Nephron (organoid): ENCODE measurements around the gene OLFM2.
"Not testable (repeated sequence)": the region's sequence is repeated elsewhere in the genome, so short reads cannot be mapped to it uniquely, and the experiment has no call there.

Experiments used
- H3K27ac Mint-ChIP-seq, 3 experiments: 2 replicates each; pipeline ENCODE4 v1.8.0; 2020; ENCODE audit warnings: mixed read lengths in 3 of 3, mild to moderate bottlenecking in 2 of 3, moderate library complexity in 1 of 3
- H3K27me3 Mint-ChIP-seq: 2 replicates; pipeline ENCODE4 v1.8.0; 2021; ENCODE audit warnings: low read depth, mild to moderate bottlenecking, moderate library complexity, mixed read lengths
- H3K36me3 Mint-ChIP-seq: 2 replicates; pipeline ENCODE4 v1.8.0; 2020; ENCODE audit warnings: low read depth, mixed read lengths
- H3K4me1 Mint-ChIP-seq: 2 replicates; pipeline ENCODE4 v1.8.0; 2020; ENCODE audit warnings: mixed read lengths
- H3K4me3 Mint-ChIP-seq, 3 experiments: 2 replicates each; pipeline ENCODE4 v1.8.0; 2020; ENCODE audit warnings: mild to moderate bottlenecking in 3 of 3, mixed read lengths in 3 of 3, moderate library complexity in 2 of 3
- H3K9me3 Mint-ChIP-seq: 2 replicates; pipeline ENCODE4 v1.8.0; 2020; ENCODE audit warnings: mixed read lengths
- TF ChIP-seq, protein P1 (sequence below), 3 experiments: fragments of 200-600 bp; sonication (generic); IDR thresholded peaks; one replicate each; pipeline ENCODE4 v1.5.0; 2021; ENCODE audit warnings: antibody characterized with exemption in 3 of 3; ENCODE audit not compliant: unreplicated experiment in 3 of 3

The OLFM2 gene

DNA sequence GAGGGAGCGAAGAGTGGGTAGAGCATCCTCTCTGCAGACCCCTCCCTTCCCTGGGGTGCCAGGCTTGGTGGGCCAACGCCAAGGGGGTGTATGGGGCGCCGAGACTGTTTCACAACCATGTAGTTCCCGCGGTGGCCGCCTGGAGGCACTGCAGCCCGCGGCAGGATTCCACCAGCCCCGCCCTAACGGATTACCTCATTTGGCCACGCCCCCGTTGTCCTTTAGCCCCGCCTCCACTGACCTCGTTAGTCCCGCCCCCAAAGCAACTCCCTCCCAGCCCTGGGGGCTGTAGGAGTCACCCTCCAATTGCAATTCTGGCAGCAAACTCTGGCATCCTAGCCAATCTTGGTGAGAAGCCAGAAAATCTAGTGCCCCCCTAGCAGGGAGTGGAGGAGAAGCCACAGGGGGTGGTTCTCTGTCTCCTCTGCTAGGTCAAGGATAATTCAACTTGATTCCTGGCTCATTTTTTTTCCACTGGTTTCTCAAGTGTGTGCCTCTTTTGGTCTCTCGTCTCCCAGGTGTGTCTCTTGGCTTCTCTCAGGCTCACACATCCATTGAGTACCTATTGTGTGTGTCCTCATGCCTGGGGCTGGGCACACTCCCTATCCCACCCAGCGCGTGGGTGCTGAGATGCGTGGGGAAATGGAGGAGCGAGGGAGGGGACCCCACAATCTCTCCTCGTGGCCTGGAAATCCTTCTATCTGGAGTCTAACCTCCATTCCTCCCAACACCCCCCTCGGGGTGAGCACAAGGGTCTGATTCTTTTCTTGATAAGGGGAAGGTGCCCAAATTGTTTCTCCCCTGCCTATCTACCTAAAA, 2.0 kb downstream of the OLFM2 start:
- Mint-ChIP-seq H3K4me1 (peaks cover 33% of the 10 kb centered on the region), H3K9me3 (peaks cover 3% of the 10 kb centered on the region), H3K27me3 (peaks cover 25% of the 10 kb centered on the region), H3K4me3 (peak overlapping the region; percentile 89 to 95 (median 94)), H3K36me3 (peaks cover 4% of the 10 kb centered on the region), H3K27ac (peak overlapping the region; percentile 49 to 87 (median 76))
- TF ChIP-seq, protein P1, sequence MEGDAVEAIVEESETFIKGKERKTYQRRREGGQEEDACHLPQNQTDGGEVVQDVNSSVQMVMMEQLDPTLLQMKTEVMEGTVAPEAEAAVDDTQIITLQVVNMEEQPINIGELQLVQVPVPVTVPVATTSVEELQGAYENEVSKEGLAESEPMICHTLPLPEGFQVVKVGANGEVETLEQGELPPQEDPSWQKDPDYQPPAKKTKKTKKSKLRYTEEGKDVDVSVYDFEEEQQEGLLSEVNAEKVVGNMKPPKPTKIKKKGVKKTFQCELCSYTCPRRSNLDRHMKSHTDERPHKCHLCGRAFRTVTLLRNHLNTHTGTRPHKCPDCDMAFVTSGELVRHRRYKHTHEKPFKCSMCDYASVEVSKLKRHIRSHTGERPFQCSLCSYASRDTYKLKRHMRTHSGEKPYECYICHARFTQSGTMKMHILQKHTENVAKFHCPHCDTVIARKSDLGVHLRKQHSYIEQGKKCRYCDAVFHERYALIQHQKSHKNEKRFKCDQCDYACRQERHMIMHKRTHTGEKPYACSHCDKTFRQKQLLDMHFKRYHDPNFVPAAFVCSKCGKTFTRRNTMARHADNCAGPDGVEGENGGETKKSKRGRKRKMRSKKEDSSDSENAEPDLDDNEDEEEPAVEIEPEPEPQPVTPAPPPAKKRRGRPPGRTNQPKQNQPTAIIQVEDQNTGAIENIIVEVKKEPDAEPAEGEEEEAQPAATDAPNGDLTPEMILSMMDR (IDR thresholded peaks at IDR 0.05; ENCODE audit: unreplicated experiment in 3 of 3): peak; percentile 95 to 99 (median 96)

DNA sequence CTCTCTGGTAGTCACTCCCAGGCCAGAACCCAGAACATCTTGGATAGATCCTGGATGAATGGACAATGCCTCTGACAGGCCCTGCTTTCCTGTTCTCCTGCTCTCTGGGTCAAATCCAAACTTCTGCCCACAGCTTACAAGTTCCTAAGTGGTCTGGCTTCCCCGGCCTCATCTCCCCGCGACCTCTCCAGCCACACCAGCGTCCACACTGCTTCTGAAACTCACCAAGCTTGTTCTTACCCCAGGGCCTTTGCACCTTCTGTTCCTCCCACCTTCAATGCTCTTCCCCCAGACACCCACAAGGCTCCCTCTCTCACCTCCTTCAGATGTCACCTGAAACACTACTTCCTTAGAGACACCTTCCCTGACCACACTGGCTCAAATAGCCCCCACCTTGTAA, 3.5 kb downstream of the OLFM2 start:
- Mint-ChIP-seq H3K27me3 (peaks cover 21% of the 10 kb centered on the region), H3K36me3 (peaks cover 8% of the 10 kb centered on the region), H3K27ac (no peak overlapping the region), H3K4me1 (peaks cover 33% of the 10 kb centered on the region), H3K9me3 (no peaks in the 10 kb centered on the region), H3K4me3 (no peak overlapping the region)
- TF ChIP-seq, protein P1 (IDR thresholded peaks at IDR 0.05; ENCODE audit: unreplicated experiment in 3 of 3): no peak

DNA sequence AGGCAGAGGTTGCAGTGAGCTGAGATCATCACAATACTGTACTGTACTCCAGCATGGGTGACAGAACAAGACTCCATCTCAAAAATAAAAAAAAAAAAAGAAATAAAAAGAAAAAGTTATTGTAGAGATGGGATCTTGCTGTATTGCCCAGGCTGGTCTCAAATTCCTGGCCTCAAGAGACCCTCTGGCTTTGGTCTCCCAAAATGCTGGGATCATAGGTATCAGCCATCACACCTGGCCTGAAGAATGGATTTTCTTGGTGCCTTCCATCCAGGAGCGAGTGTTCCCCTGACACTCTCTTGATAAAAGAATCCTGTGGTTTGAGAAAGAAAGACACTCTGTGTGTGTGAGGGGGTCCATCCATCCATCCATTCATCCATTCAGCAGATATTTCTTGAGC, 4.7 kb downstream of the OLFM2 start:
- TF ChIP-seq, protein P1 (IDR thresholded peaks at IDR 0.05; ENCODE audit: unreplicated experiment in 3 of 3): no peak
- Mint-ChIP-seq H3K9me3 (no peaks in the 10 kb centered on the region), H3K36me3 (peaks cover 14% of the 10 kb centered on the region), H3K4me3 (no peak overlapping the region), H3K27me3 (peaks cover 17% of the 10 kb centered on the region), H3K4me1 (peaks cover 27% of the 10 kb centered on the region), H3K27ac (no peak overlapping the region)

DNA sequence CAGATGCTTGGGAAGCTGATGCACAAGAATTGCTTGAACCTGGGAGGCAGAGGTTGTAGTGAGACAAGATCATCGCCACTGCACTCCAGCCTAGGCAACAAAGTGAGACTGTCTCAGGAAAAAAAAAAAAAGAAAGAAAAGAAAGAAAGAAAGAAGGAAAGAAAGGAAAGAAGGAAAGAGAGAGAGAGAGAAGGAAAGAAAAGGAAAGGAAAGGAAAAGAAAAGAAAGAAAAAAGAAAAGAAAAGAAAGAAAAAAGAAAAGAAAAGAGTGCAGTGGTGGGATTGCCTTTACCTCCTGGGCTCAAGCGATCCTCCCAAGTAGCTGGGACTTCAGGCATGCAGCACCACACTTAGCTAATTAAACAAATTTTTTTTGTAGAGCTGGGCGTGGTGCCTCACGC, 12.9 kb downstream of the OLFM2 start:
- no peak overlapping the region for H3K27ac Mint-ChIP-seq
- H3K9me3 Mint-ChIP-seq: no peaks in the 10 kb centered on the region
- no peak overlapping the region for H3K4me3 Mint-ChIP-seq
- H3K27me3 Mint-ChIP-seq: peaks cover 4% of the 10 kb centered on the region
- no peaks in the 10 kb centered on the region for H3K4me1 Mint-ChIP-seq
- H3K36me3 Mint-ChIP-seq: peaks cover 24% of the 10 kb centered on the region
- TF ChIP-seq, protein P1 (IDR thresholded peaks at IDR 0.05; ENCODE audit: unreplicated experiment in 3 of 3): no peak

DNA sequence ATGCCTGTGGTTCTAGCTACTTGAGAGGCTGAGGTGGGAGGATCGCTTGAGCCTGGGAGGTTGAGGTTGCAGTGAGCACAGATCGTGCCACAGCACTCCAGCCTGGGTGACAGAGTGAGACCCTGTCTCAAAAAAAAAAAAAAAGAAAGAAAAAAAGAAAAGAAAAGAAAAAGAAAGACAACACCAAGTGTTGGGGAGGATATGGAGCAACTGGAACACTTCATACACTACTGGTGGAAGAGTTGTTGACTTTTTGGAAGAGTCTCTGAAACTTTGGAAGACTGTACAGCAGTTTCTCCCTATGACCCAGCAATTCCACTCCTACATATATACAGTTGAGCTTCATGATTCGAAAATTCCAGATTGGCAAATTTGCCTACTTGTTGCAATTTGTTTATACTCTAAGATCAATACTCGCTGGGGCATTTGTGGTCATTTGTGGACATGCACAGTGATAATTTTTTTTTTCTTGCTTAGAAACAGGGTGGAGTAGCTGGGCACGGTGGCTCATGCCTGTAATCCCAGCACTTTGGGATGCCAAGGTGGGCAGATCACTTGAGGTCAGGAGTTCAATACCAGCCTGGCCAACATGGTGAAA, 13.4 kb downstream of the OLFM2 start:
- H3K4me1 Mint-ChIP-seq, H3K27me3 Mint-ChIP-seq, H3K9me3 Mint-ChIP-seq, H3K27ac Mint-ChIP-seq, H3K4me3 Mint-ChIP-seq: not testable (repeated sequence)
- H3K36me3 Mint-ChIP-seq: peaks cover 24% of the 10 kb centered on the region

DNA sequence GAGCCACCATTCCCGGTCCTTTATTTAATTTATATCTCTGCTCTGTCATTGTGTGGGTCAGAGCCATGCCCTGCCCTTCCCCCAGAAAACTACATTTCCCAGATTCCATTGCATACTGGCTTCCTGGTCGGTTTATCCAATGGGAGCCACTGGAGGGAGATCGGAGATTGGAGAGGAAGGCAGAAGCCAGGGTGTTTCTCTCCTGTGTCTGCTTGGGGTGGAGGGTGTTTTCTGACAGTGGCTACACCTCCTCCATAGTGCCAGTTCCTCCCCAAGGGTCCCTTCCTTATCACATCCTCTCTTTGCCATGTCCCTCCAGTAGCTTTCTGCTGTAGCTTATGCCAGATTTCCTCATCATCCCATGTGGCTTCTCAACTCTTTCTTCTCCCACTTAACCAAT, 19.0 kb downstream of the OLFM2 start:
- H3K9me3 Mint-ChIP-seq: no peaks in the 10 kb centered on the region
- peak overlapping the region; percentile 55 to 70 (median 61) for H3K4me3 Mint-ChIP-seq
- no peak overlapping the region for H3K27ac Mint-ChIP-seq
- H3K36me3 Mint-ChIP-seq: peaks cover 6% of the 10 kb centered on the region
- no peaks in the 10 kb centered on the region for H3K27me3 Mint-ChIP-seq
- H3K4me1 Mint-ChIP-seq: peaks cover 19% of the 10 kb centered on the region
- TF ChIP-seq, protein P1 (IDR thresholded peaks at IDR 0.05; ENCODE audit: unreplicated experiment in 3 of 3): no peak
